DND-41 (cell line): ENCODE data around the gene CLCN6.

Experiments used
- ATAC-seq: fragments of 200-7000 bp; cut with Tn5 transposase; 3 replicates; pipeline ENCODE4 v1.9.1; 2021; ENCODE audit warnings: low read depth; ENCODE audit not compliant: insufficient read depth
- DNase-seq: peaks from one replicate; pipeline ENCODE4 v3.0.0-alpha.2; 2020
- H2AFZ ChIP-seq: 2 replicates; pipeline ENCODE4 v1.6.0; 2012; ENCODE audit warnings: low read depth, low read length
- H3K27ac ChIP-seq: 2 replicates; pipeline ENCODE4 v1.5.1; 2012; ENCODE audit warnings: low read length, inconsistent platforms
- H3K27me3 ChIP-seq: fragments of 200-600 bp; sonication (generic); 2 replicates; pipeline ENCODE4 v1.6.0; 2012; ENCODE audit warnings: low read length, mild to moderate bottlenecking, inconsistent platforms; ENCODE audit not compliant: insufficient read depth, poor library complexity
- H3K36me3 ChIP-seq: 2 replicates; pipeline ENCODE4 v1.5.1; 2012; ENCODE audit warnings: low read length, inconsistent platforms; ENCODE audit not compliant: insufficient read depth
- H3K4me1 ChIP-seq: 2 replicates; pipeline ENCODE4 v1.5.1; 2012; ENCODE audit warnings: mild to moderate bottlenecking, low read length; ENCODE audit not compliant: insufficient read depth
- H3K4me2 ChIP-seq: 2 replicates; pipeline ENCODE4 v1.6.0; 2012; ENCODE audit warnings: mild to moderate bottlenecking, moderate library complexity, low read length, inconsistent platforms; ENCODE audit not compliant: insufficient read depth
- H3K4me3 ChIP-seq, 2 experiments: fragments of 200-600 bp in 1 of 2; shearing (Covaris generic) in 1 of 2; 2 replicates each; pipeline ENCODE4 v1.5.1; 2012 to 2016; ENCODE audit warnings: inconsistent platforms in 2 of 2, low read length in 2 of 2, mild to moderate bottlenecking in 2 of 2, low read depth in 1 of 2, moderate library complexity in 1 of 2
- H3K79me2 ChIP-seq: 2 replicates; pipeline ENCODE4 v1.6.0; 2012; ENCODE audit warnings: low read length, inconsistent platforms; ENCODE audit not compliant: insufficient read depth
- H3K9ac ChIP-seq: 2 replicates; pipeline ENCODE4 v1.6.0; 2012; ENCODE audit warnings: low read depth, mild to moderate bottlenecking, inconsistent platforms, low read length, moderate library complexity
- H3K9me3 ChIP-seq: 2 replicates; pipeline ENCODE4 v1.5.1; 2012; ENCODE audit warnings: low read length, moderate library complexity, mild to moderate bottlenecking, inconsistent platforms; ENCODE audit not compliant: insufficient read depth, severe bottlenecking
- H4K20me1 ChIP-seq: 2 replicates; pipeline ENCODE4 v1.6.0; 2012; ENCODE audit warnings: low read length; ENCODE audit not compliant: insufficient read depth
- EZH2 ChIP-seq: IDR thresholded peaks from 3 replicates; pipeline ENCODE4 v1.6.1; 2012; ENCODE audit warnings: borderline replicate concordance, low read depth, mild to moderate bottlenecking, moderate library complexity, low read length, inconsistent platforms; ENCODE audit not compliant: severe bottlenecking
- TF ChIP-seq, protein P1 (sequence below): IDR thresholded peaks from 2 replicates; pipeline ENCODE4 v1.5.1; 2012; ENCODE audit warnings: borderline replicate concordance, low read length, moderate library complexity, mild to moderate bottlenecking; ENCODE audit not compliant: poor library complexity, severe bottlenecking; ENCODE audit errors: extremely low read depth

Gene CLCN6

GRCh38 chr1:11848373-11848700 is 42.3 kb downstream of the CLCN6 start:
- no peak overlapping the region for H3K9ac ChIP-seq
- no peaks in the 10 kb centered on the region for H3K4me1 ChIP-seq
- H3K27ac ChIP-seq: no peak overlapping the region
- no peak overlapping the region for H3K4me3 ChIP-seq
- H4K20me1 ChIP-seq: peaks cover 26% of the 10 kb centered on the region
- peaks cover 18% of the 10 kb centered on the region; the same call in 1 of the 2 replicates for H3K36me3 ChIP-seq
- H3K9me3 ChIP-seq: no peaks in the 10 kb centered on the region
- H3K4me2 ChIP-seq: no peak overlapping the region
- no peak for TF ChIP-seq EZH2
- TF ChIP-seq, protein P1, sequence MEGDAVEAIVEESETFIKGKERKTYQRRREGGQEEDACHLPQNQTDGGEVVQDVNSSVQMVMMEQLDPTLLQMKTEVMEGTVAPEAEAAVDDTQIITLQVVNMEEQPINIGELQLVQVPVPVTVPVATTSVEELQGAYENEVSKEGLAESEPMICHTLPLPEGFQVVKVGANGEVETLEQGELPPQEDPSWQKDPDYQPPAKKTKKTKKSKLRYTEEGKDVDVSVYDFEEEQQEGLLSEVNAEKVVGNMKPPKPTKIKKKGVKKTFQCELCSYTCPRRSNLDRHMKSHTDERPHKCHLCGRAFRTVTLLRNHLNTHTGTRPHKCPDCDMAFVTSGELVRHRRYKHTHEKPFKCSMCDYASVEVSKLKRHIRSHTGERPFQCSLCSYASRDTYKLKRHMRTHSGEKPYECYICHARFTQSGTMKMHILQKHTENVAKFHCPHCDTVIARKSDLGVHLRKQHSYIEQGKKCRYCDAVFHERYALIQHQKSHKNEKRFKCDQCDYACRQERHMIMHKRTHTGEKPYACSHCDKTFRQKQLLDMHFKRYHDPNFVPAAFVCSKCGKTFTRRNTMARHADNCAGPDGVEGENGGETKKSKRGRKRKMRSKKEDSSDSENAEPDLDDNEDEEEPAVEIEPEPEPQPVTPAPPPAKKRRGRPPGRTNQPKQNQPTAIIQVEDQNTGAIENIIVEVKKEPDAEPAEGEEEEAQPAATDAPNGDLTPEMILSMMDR: no peak
- no peak for DNase-seq
- no peak for ATAC-seq
- H3K27me3 ChIP-seq: no peaks in the 10 kb centered on the region
- H2AFZ ChIP-seq: no peak overlapping the region
- no peaks in the 10 kb centered on the region for H3K79me2 ChIP-seq

DNA sequence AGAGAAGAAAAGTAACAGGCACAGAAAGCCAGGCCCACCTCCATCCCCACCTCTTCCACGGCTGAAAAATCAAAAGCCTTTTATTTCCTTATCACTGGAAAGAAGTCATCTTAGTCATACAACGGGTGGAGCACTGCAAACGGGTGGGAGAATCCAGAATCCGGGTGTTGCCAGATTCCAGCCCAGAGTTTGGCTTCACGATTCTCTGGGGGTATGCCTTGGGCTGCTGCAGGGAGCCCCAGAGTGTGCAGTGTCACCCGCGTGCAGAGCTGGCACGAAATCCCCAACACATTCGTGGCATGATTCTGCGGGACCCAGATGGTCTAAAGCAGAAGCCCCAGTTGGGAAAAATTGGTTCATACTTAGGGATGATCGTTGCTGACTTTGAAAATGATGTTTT is 44.2 kb downstream of the CLCN6 start:
- Histone ChIP-seq H4K20me1 (peaks cover 21% of the 10 kb centered on the region), H3K27ac (no peak overlapping the region), H3K4me2 (no peak overlapping the region), H3K9ac (no peak overlapping the region), H3K27me3 (no peaks in the 10 kb centered on the region), H3K4me1 (no peaks in the 10 kb centered on the region), H3K36me3 (peaks cover 5% of the 10 kb centered on the region; the same call in 1 of the 2 replicates), H3K79me2 (no peaks in the 10 kb centered on the region), H2AFZ (no peak overlapping the region), H3K4me3 (no peak overlapping the region), H3K9me3 (no peaks in the 10 kb centered on the region)
- TF ChIP-seq EZH2: no peak
- TF ChIP-seq, protein P1: no peak
- ATAC-seq (no peak), DNase-seq (no peak)

GRCh38 chr1:11851180-11851579 is 45.2 kb downstream of the CLCN6 start:
- Histone ChIP-seq H3K36me3 (no peaks in the 10 kb centered on the region), H4K20me1 (peaks cover 16% of the 10 kb centered on the region), H3K27me3 (no peaks in the 10 kb centered on the region), H3K9me3 (no peaks in the 10 kb centered on the region), H3K4me2 (no peak overlapping the region), H3K9ac (no peak overlapping the region), H2AFZ (no peak overlapping the region), H3K79me2 (no peaks in the 10 kb centered on the region), H3K4me3 (no peak overlapping the region), H3K27ac (no peak overlapping the region), H3K4me1 (no peaks in the 10 kb centered on the region)
- TF ChIP-seq EZH2: no peak
- TF ChIP-seq, protein P1: no peak
- ATAC-seq: peak; percentile 81
- DNase-seq: peak; percentile 36

DNA sequence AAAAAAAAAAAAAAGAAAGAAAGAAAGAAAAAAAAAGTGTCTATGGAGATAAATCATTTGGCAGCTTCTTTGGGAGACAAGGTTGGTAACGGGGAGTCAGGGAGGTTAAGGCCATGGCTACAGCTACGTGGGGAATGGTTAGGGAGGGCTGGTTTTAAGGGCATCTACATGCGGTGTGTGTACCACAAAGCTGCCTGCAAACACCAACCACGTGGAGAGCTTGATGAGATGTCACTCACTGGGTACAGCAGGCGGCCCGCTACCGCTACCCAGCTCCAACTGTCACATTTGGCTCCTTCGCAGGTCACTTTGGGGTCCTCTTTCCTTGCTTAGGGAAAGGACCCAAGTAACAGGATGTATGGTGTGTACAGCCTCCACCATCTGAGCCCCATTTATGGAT is 48.5 kb downstream of the CLCN6 start:
- Histone ChIP-seq H3K36me3 (no peaks in the 10 kb centered on the region), H3K79me2 (no peaks in the 10 kb centered on the region), H3K4me3 (no peak overlapping the region), H3K27me3 (no peaks in the 10 kb centered on the region), H3K4me1 (peaks cover 20% of the 10 kb centered on the region), H3K27ac (no peak overlapping the region), H2AFZ (no peak overlapping the region), H3K9me3 (no peaks in the 10 kb centered on the region), H4K20me1 (peaks cover 24% of the 10 kb centered on the region), H3K9ac (no peak overlapping the region), H3K4me2 (no peak overlapping the region)
- no peak for TF ChIP-seq EZH2
- TF ChIP-seq, protein P1: no peak
- ATAC-seq (no peak), DNase-seq (no peak)
